ENCODE results near the gene PILRB.
"Not testable (repeated sequence)": the region's sequence is repeated elsewhere in the genome, so short reads cannot be mapped to it uniquely, and the experiment has no call there.

PILRB gene

DNA sequence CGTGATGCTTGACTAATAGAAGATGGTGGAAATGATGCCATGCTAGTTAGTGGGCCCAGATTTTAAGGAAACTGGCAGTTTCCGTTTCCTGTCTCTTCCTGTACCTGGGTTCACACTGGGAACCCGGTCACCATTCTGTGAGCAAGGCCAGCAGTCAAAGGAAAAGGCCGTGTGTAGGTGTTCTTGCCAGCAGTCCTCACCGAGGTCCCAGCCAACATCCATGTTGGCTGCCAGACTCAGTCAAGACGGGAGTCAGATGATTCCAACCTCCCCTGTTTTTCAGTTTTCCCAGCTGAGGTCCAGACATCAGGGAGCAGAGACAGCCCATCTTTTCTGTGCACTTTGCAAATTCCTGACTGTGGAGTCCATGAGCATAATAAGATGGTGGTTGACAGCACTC is 15.2 kb upstream of the PILRB start:
- Histone ChIP-seq H3K9me3 (ENCODE audit: control insufficient read depth in 5 of 5, low read length in 5 of 5) (no peaks in the 10 kb centered on the region), H3K36me3 (ENCODE audit: control insufficient read depth in 5 of 5, insufficient read depth in 5 of 5, low read length in 5 of 5) (peaks cover 5 to 39% (median 23%) of the 10 kb centered on the region in 5 donors), H3K27me3 (ENCODE audit: control insufficient read depth in 5 of 5, insufficient read depth in 4 of 5, low read length in 5 of 5) (no peaks in the 10 kb centered on the region), H3K9ac (ENCODE audit: low read length in 5 of 5) (no peak overlapping the region), H3K4me3 (ENCODE audit: low read depth in 1 of 5, low read length in 5 of 5) (no peak overlapping the region), H3K4me1 (ENCODE audit: control insufficient read depth in 5 of 5, insufficient read depth in 5 of 5, low read length in 5 of 5) (peaks cover 3 to 20% (median 18%) of the 10 kb centered on the region in 5 donors), H3K27ac (ENCODE audit: low read depth, low read length) (no peak overlapping the region)

DNA sequence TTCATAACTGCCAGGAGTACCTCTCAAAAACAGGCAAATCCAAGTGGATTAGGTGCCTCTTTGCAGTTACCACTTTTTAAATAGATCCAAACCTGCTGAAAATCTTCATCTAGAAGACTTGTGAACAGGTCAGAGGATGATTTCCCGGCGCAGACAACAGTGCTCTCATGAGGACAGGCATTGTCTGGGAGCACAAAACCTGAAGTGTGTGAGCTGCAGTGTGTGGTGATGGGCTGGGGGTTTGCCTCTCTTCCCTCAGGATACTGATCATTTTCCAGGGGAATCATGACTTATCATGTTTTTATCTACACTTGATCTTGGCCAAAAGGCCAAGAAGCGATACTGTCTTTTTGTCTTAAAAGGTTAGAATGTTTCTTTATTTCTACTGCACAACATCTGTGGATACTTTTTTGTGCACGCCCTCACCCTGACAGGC is 13.8 kb upstream of the PILRB start:
- peaks cover 5 to 41% (median 26%) of the 10 kb centered on the region in 5 donors for H3K36me3 ChIP-seq (ENCODE audit: control insufficient read depth in 5 of 5, insufficient read depth in 5 of 5, low read length in 5 of 5)
- not testable (repeated sequence) for H3K9me3 ChIP-seq (ENCODE audit: control insufficient read depth in 5 of 5, low read length in 5 of 5); H3K4me3 ChIP-seq (ENCODE audit: low read depth in 1 of 5, low read length in 5 of 5); H3K27me3 ChIP-seq (ENCODE audit: control insufficient read depth in 5 of 5, insufficient read depth in 4 of 5, low read length in 5 of 5); H3K27ac ChIP-seq (ENCODE audit: low read depth, low read length); H3K9ac ChIP-seq (ENCODE audit: low read length in 5 of 5)
- peaks cover 3 to 24% (median 19%) of the 10 kb centered on the region in 5 donors for H3K4me1 ChIP-seq (ENCODE audit: control insufficient read depth in 5 of 5, insufficient read depth in 5 of 5, low read length in 5 of 5)

DNA sequence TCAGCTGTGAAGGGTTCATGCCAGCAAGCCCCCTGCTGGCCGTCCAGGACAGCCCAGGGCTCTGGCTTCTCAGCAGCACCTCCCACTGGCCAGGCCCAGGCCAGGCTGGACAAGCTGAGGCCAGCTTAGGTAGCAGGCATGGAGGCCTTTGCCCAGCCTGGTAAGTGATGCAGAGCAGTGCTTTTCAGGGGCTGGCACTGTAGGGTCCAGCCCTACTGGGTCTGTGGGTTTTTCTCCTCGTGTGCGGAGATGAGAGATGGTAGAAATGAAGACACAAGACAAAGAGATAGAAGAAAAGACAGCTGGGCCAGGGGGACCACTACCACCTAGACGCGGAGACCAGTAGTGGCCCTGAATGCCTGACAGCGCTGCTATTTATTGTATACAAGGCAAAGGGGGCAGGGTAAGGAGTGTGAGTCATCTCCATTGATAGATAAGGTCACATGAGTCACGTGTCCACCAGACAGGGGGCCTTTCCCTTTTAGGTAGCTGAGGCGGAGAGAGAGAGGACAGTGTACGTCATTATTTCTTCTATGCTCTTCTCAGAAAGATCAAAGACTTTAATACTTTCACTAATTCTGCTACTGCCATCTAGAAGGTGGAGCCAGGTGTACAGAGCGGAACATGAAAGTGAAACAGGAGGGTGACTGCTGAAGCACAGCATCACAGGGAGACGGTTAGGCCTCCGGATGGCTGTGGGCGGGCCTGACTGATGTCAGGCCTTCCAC is 13.2 kb upstream of the PILRB start:
- not testable (repeated sequence) for H3K27me3 ChIP-seq (ENCODE audit: control insufficient read depth in 5 of 5, insufficient read depth in 4 of 5, low read length in 5 of 5); H3K9me3 ChIP-seq (ENCODE audit: control insufficient read depth in 5 of 5, low read length in 5 of 5); H3K4me3 ChIP-seq (ENCODE audit: low read depth in 1 of 5, low read length in 5 of 5); H3K9ac ChIP-seq (ENCODE audit: low read length in 5 of 5)
- Histone ChIP-seq H3K27ac (ENCODE audit: low read depth, low read length) (peak overlapping the region; percentile 50), H3K4me1 (ENCODE audit: control insufficient read depth in 5 of 5, insufficient read depth in 5 of 5, low read length in 5 of 5) (peaks cover 3 to 25% (median 19%) of the 10 kb centered on the region in 5 donors), H3K36me3 (ENCODE audit: control insufficient read depth in 5 of 5, insufficient read depth in 5 of 5, low read length in 5 of 5) (peaks cover 5 to 46% (median 31%) of the 10 kb centered on the region in 5 donors)

DNA sequence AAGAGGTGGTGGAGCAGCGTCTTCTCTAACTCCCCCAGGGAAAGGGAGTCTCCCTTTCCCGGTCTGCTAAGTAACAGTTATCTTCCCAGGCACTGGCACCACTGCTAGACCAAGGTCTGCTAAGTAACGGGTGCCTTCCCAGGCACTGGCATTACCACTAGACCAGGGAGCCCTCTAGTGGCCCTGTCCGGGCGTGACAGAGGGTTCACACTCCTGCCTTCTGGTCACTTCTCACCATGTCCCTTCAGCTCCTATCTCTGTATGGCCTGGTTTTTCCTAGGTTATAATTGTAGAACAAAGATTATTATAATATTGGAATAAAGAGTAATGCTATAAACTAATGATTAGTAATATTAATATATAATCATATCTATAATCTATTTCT is 12.6 kb upstream of the PILRB start:
- not testable (repeated sequence) for H3K9me3 ChIP-seq (ENCODE audit: control insufficient read depth in 5 of 5, low read length in 5 of 5)
- H3K36me3 ChIP-seq (ENCODE audit: control insufficient read depth in 5 of 5, insufficient read depth in 5 of 5, low read length in 5 of 5) = peaks cover 5 to 51% (median 36%) of the 10 kb centered on the region in 5 donors

DNA sequence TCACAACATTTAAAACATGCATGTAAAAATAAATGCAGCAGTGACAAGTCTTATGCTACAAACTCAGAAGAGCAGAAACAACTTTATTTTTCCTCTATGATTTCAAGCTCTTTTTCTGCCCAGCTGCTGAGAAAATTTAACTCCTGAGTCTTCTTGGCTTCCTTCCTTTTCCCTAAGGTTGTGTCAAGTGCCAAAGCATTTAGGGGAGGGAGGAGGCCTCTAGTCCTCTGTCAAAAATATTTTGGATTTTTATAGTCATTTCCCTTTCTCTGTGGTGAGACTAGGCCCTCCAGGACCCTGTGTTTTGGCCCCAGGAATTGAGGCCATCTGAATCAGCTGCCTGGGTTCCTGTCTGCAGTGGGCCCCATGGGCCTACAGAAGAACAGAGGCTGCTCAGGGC is 11.0 kb upstream of the PILRB start:
- Histone ChIP-seq H3K4me3 (ENCODE audit: low read depth in 1 of 5, low read length in 5 of 5) (no peak overlapping the region), H3K36me3 (ENCODE audit: control insufficient read depth in 5 of 5, insufficient read depth in 5 of 5, low read length in 5 of 5) (peaks cover 5 to 54% (median 44%) of the 10 kb centered on the region in 5 donors), H3K27ac (ENCODE audit: low read depth, low read length) (no peak overlapping the region), H3K27me3 (ENCODE audit: control insufficient read depth in 5 of 5, insufficient read depth in 4 of 5, low read length in 5 of 5) (no peaks in the 10 kb centered on the region), H3K4me1 (ENCODE audit: control insufficient read depth in 5 of 5, insufficient read depth in 5 of 5, low read length in 5 of 5) (peaks cover 3 to 29% (median 24%) of the 10 kb centered on the region in 5 donors), H3K9ac (ENCODE audit: low read length in 5 of 5) (peak overlapping the region in 1 of 5 donors; percentile 24), H3K9me3 (ENCODE audit: control insufficient read depth in 5 of 5, low read length in 5 of 5) (no peaks in the 10 kb centered on the region)

More for the DNA sequence above, 12.6 kb upstream of the PILRB start:
- H3K9ac ChIP-seq (ENCODE audit: low read length in 5 of 5); H3K4me3 ChIP-seq (ENCODE audit: low read depth in 1 of 5, low read length in 5 of 5); H3K27me3 ChIP-seq (ENCODE audit: control insufficient read depth in 5 of 5, insufficient read depth in 4 of 5, low read length in 5 of 5): not testable (repeated sequence)
- peak overlapping the region; percentile 50 for H3K27ac ChIP-seq (ENCODE audit: low read depth, low read length)
- peaks cover 3 to 25% (median 19%) of the 10 kb centered on the region in 5 donors for H3K4me1 ChIP-seq (ENCODE audit: control insufficient read depth in 5 of 5, insufficient read depth in 5 of 5, low read length in 5 of 5)

DNA sequence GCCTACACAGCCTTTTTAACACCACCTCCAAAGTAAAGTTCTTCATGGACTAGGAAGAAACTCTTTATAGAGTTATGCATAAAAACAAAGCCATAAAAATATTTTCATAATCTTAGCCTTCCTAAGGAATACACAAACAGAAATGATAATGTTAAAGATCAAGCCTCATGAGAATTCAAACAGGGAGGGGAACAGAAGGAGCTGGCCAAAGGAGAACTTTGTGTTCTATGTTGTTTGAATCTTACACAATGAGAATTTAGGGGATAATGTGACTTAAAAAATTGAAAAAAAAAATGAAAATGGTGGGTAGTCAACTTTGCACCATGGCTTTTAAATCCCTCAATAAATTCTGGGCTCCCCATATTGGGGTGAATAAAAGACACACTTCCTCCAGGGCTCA is 9.1 kb upstream of the PILRB start:
- peak overlapping the region in 1 of 5 donors; percentile 11 for H3K9ac ChIP-seq (ENCODE audit: low read length in 5 of 5)
- H3K36me3 ChIP-seq (ENCODE audit: control insufficient read depth in 5 of 5, insufficient read depth in 5 of 5, low read length in 5 of 5) = peaks cover 5 to 71% (median 57%) of the 10 kb centered on the region in 5 donors
- peaks cover 2 to 29% (median 22%) of the 10 kb centered on the region in 5 donors for H3K4me1 ChIP-seq (ENCODE audit: control insufficient read depth in 5 of 5, insufficient read depth in 5 of 5, low read length in 5 of 5)
- H3K4me3 ChIP-seq (ENCODE audit: low read depth in 1 of 5, low read length in 5 of 5) = no peak overlapping the region
- no peaks in the 10 kb centered on the region for H3K27me3 ChIP-seq (ENCODE audit: control insufficient read depth in 5 of 5, insufficient read depth in 4 of 5, low read length in 5 of 5)
- no peaks in the 10 kb centered on the region for H3K9me3 ChIP-seq (ENCODE audit: control insufficient read depth in 5 of 5, low read length in 5 of 5)
- H3K27ac ChIP-seq (ENCODE audit: low read depth, low read length) = no peak overlapping the region

GRCh38 chr7:100349757-100350156 is 8.2 kb upstream of the PILRB start:
- H3K4me3 ChIP-seq (ENCODE audit: low read depth in 1 of 5, low read length in 5 of 5) = no peak overlapping the region
- no peaks in the 10 kb centered on the region for H3K9me3 ChIP-seq (ENCODE audit: control insufficient read depth in 5 of 5, low read length in 5 of 5)
- H3K27me3 ChIP-seq (ENCODE audit: control insufficient read depth in 5 of 5, insufficient read depth in 4 of 5, low read length in 5 of 5) = no peaks in the 10 kb centered on the region
- no peak overlapping the region for H3K27ac ChIP-seq (ENCODE audit: low read depth, low read length)
- H3K36me3 ChIP-seq (ENCODE audit: control insufficient read depth in 5 of 5, insufficient read depth in 5 of 5, low read length in 5 of 5) = peaks cover 5 to 80% (median 60%) of the 10 kb centered on the region in 5 donors
- H3K4me1 ChIP-seq (ENCODE audit: control insufficient read depth in 5 of 5, insufficient read depth in 5 of 5, low read length in 5 of 5) = peaks cover 2 to 31% (median 19%) of the 10 kb centered on the region in 5 donors
- no peak overlapping the region for H3K9ac ChIP-seq (ENCODE audit: low read length in 5 of 5)

- Histone ChIP-seq H3K9ac (ENCODE audit: low read length in 5 of 5) (no peak overlapping the region), H3K36me3 (ENCODE audit: control insufficient read depth in 5 of 5, insufficient read depth in 5 of 5, low read length in 5 of 5) (peaks cover 3 to 92% (median 72%) of the 10 kb centered on the region in 5 donors), H3K4me1 (ENCODE audit: control insufficient read depth in 5 of 5, insufficient read depth in 5 of 5, low read length in 5 of 5) (peaks cover 2 to 29% (median 18%) of the 10 kb centered on the region in 5 donors), H3K27ac (ENCODE audit: low read depth, low read length) (no peak overlapping the region), H3K4me3 (ENCODE audit: low read depth in 1 of 5, low read length in 5 of 5) (no peak overlapping the region), H3K27me3 (ENCODE audit: control insufficient read depth in 5 of 5, insufficient read depth in 4 of 5, low read length in 5 of 5) (no peaks in the 10 kb centered on the region), H3K9me3 (ENCODE audit: control insufficient read depth in 5 of 5, low read length in 5 of 5) (no peaks in the 10 kb centered on the region)
These were observed 6.3 kb upstream of the PILRB start for GRCh38 chr7:100351657-100352058.

GRCh38 chr7:100352230-100352781 is 5.6 kb upstream of the PILRB start:
- H3K9ac ChIP-seq (ENCODE audit: low read length in 5 of 5); H3K4me3 ChIP-seq (ENCODE audit: low read depth in 1 of 5, low read length in 5 of 5); H3K27me3 ChIP-seq (ENCODE audit: control insufficient read depth in 5 of 5, insufficient read depth in 4 of 5, low read length in 5 of 5); H3K27ac ChIP-seq (ENCODE audit: low read depth, low read length); H3K9me3 ChIP-seq (ENCODE audit: control insufficient read depth in 5 of 5, low read length in 5 of 5): not testable (repeated sequence)
- peaks cover 2 to 24% (median 17%) of the 10 kb centered on the region in 5 donors for H3K4me1 ChIP-seq (ENCODE audit: control insufficient read depth in 5 of 5, insufficient read depth in 5 of 5, low read length in 5 of 5)
- H3K36me3 ChIP-seq (ENCODE audit: control insufficient read depth in 5 of 5, insufficient read depth in 5 of 5, low read length in 5 of 5) = peaks cover 0 to 92% (median 72%) of the 10 kb centered on the region in 5 donors

DNA sequence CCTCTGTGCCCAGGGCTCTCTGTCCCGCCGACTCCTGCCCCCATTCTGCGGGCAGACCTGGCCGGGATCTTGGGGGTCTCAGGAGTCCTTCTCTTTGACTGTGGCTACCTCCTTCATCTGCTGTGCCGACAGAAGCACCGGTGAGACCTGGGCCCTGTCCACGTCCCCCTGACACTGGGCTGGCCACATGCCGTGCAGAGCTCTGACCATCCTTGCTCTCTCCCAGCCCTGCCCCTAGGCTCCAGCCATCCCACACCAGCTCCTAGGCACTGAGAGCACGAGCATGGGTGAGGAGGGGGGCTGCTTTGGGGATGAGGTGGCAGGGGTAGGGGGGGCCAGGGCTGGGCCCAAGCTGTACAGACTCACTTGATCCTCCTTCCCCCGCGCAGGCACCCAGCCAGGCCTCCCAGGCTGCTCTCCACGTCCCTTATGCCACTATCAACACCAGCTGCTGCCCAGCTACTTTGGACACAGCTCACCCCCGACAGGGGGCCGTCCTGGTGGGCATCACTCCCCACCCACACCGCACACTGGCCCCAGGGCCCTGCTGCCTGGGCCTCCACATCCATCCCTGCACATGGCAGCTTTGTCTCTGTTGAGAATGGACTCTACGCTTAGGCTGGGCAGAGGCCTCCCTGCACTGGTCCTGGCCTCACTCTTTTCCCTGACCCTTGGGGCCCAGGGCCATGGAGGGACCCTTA is 4.8 kb upstream of the PILRB start:
- H3K4me3 ChIP-seq (ENCODE audit: low read depth in 1 of 5, low read length in 5 of 5) = no peak overlapping the region
- no peaks in the 10 kb centered on the region for H3K27me3 ChIP-seq (ENCODE audit: control insufficient read depth in 5 of 5, insufficient read depth in 4 of 5, low read length in 5 of 5)
- peaks cover 0 to 17% (median 9%) of the 10 kb centered on the region in 5 donors for H3K4me1 ChIP-seq (ENCODE audit: control insufficient read depth in 5 of 5, insufficient read depth in 5 of 5, low read length in 5 of 5)
- peaks cover 0 to 92% (median 73%) of the 10 kb centered on the region in 5 donors for H3K36me3 ChIP-seq (ENCODE audit: control insufficient read depth in 5 of 5, insufficient read depth in 5 of 5, low read length in 5 of 5)
- no peak overlapping the region for H3K9ac ChIP-seq (ENCODE audit: low read length in 5 of 5)
- H3K27ac ChIP-seq (ENCODE audit: low read depth, low read length) = peak overlapping the region; percentile 17
- no peaks in the 10 kb centered on the region for H3K9me3 ChIP-seq (ENCODE audit: control insufficient read depth in 5 of 5, low read length in 5 of 5)
